Stomach (tissue), 9 donors: ENCODE results near the gene RNASE7. TPM values are rescaled to one million over a fixed set of nuclear protein-coding genes. Genes with fewer than 3 reads are reported as not detected.
A peak's percentile ranks its signal among the peaks of the same experiment; 100 is the strongest.

ENCODE experiments used
- DNase-seq, 2 donors: peaks; one replicate each; pipeline versions ENCODE4 v3.0.0 to v3.0.0-alpha.2; 2013 to 2019
- H3K27ac ChIP-seq, 5 donors: fragments of 200-600 bp in 4 of 5; sonication (generic) in 4 of 5; one replicate each; pipeline ENCODE4 v1.5.1; 2013 to 2019; ENCODE audit warnings: mild to moderate bottlenecking in 1 of 5, moderate library complexity in 1 of 5
- H3K27me3 ChIP-seq, 3 donors: fragments of 200-600 bp; sonication (generic); one replicate each; pipeline ENCODE4 v1.5.1; 2017 to 2019; ENCODE audit warnings: mixed run types in 1 of 3
- H3K36me3 ChIP-seq, 4 donors: fragments of 200-600 bp; sonication (generic); 1 replicate in 3 of 4; 2 replicates in 1 of 4; pipeline ENCODE4 v1.5.1; 2016 to 2019
- H3K4me1 ChIP-seq, 4 donors: fragments of 200-600 bp; sonication (generic); one replicate each; pipeline ENCODE4 v1.5.1; 2016 to 2019
- H3K4me3 ChIP-seq, 4 donors: fragments of 200-600 bp; sonication (generic) in 3 of 4; one replicate each; pipeline ENCODE4 v1.5.1; 2016 to 2019; ENCODE audit warnings: mild to moderate bottlenecking in 1 of 4
- H3K9me3 ChIP-seq, 4 donors: fragments of 200-600 bp; sonication (generic); one replicate each; pipeline ENCODE4 v1.5.1; 2016 to 2019
- EP300 ChIP-seq: sonication (generic); formaldehyde crosslinking; IDR thresholded peaks from one replicate; pipeline ENCODE4 v1.6.1; 2017; ENCODE audit warnings: antibody characterized with exemption
- POLR2A ChIP-seq, 4 donors: fragments of 450-650 bp; IDR thresholded peaks; one replicate each; pipeline ENCODE4 v1.6.1; 2016; ENCODE audit warnings: antibody characterized with exemption in 4 of 4, control low read depth in 2 of 4, mild to moderate bottlenecking in 1 of 4, moderate library complexity in 1 of 4
- POLR2AphosphoS5 ChIP-seq, 3 donors: sonication (generic); formaldehyde crosslinking; IDR thresholded peaks; one replicate each; pipeline ENCODE4 v1.6.1; 2016; ENCODE audit warnings: antibody characterized with exemption in 3 of 3
- WGBS, 5 donors: extraction: QIAGEN DNeasy Blood & Tissue Kit in 3 of 5; methylation state at CpG; one replicate each; pipeline versions ENCODE4 v1.1.5 to v1.1.7; 2013 to 2018; 5-methylcytosine and 5-hydroxymethylcytosine counted together
- intact Hi-C: fragments of 100-400 bp; cut with DNase I; formaldehyde crosslinking; loops from one replicate; pipeline ENCODE4 v1.15.1; 2023; ENCODE audit warnings: low total_unique reads
- polyA plus RNA-seq, 3 donors: library from polyadenylated mRNA; stranded (reverse); fragments of 200-250 nt; gene quantifications; one replicate each; pipeline ENCODE4 v1.2.3, GENCODE V29; 2013
- total RNA-seq, 5 donors: library from RNA; depleted of rRNA; stranded (reverse); fragments of >200 nt; gene quantifications; one replicate each; pipeline versions ENCODE4 v1.1.0 to v1.2.3, GENCODE V29; 2014 to 2016
- TF ChIP-seq, protein P1 (sequence below), 7 experiments: fragments of 450-650 bp in 4 of 7; fragments of 200-600 bp in 3 of 7; sonication (generic) in 3 of 7; IDR thresholded peaks; one replicate each; pipeline ENCODE4 v1.5.1; 2016 to 2019; ENCODE audit warnings: antibody characterized with exemption in 7 of 7, control low read depth in 2 of 7, mild to moderate bottlenecking in 1 of 7
- donor health status: healthy with polysubstance abuse.
- donor health status: Bipolar disorder and iron deficiency.
- donor health status: healthy.

Gene RNASE7
- total and polyA plus RNA-seq, 8 donors = 0.58 to 2.6 TPM; not detected in 6

DNA sequence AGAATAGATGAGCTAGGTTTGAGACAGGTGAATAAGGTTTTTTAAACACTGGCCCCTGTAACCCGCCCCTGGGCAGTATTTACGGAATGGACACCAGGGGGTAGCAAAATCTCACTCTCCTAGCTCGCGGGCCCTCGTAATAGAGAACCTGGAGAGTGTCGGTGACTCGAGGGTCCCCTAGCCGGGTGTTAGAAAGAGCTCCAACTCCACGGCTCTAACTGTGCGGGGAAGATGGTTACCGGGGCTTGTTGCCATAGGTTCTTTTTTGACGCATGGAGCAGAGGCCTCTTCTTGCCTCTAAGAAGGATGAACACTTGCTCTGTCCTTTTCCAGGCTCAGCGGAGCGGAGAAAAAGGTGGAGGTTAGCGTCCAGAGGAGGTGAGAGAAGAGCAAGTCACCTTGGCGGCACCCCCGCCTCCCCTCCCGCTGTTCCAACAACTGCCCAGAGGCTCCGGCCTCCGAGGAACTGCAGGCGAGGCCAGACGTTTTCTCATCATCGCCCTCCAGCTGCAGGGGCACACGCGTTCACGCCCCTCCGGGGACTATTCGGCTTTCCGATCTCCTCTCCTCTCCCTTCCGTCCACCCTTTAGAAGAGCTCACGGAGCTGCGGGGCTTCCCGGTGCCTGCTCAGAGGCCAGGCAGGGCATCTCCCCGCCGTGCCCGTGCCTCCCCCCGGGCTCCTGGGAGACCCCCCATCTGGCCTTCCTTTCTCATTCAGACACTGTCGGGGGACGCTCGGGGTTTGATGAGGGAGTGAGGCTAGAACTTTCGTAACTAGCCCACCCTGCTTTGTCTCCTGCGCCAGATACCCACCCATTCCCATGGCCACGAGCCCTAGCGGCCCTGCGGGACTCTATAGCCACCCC is 26.6 kb downstream of the RNASE7 start:
- Histone ChIP-seq H3K4me3 (peak overlapping the region; percentile 77 to 90 (median 80)), H3K27ac (peak overlapping the region in 4 of 5 donors; percentile 86 to 94 (median 92)), H3K36me3 (peaks cover 0 to 12% (median 5%) of the 10 kb centered on the region in 4 donors), H3K4me1 (peaks cover 37 to 49% (median 47%) of the 10 kb centered on the region in 4 donors), H3K27me3 (peaks cover 0 to 19% (median 6%) of the 10 kb centered on the region in 3 donors), H3K9me3 (no peaks in the 10 kb centered on the region)
- intact Hi-C loops = loop anchor here (5.0 kb wide), 1 partner anchor 39 kb away; no protein-coding TSS in a partner anchor
- peak; percentile 63 to 89 for DNase-seq
- TF ChIP-seq POLR2A (IDR thresholded peaks at IDR 0.05) = no peak
- TF ChIP-seq POLR2AphosphoS5 (IDR thresholded peaks at IDR 0.05) = no peak
- TF ChIP-seq, protein P1, sequence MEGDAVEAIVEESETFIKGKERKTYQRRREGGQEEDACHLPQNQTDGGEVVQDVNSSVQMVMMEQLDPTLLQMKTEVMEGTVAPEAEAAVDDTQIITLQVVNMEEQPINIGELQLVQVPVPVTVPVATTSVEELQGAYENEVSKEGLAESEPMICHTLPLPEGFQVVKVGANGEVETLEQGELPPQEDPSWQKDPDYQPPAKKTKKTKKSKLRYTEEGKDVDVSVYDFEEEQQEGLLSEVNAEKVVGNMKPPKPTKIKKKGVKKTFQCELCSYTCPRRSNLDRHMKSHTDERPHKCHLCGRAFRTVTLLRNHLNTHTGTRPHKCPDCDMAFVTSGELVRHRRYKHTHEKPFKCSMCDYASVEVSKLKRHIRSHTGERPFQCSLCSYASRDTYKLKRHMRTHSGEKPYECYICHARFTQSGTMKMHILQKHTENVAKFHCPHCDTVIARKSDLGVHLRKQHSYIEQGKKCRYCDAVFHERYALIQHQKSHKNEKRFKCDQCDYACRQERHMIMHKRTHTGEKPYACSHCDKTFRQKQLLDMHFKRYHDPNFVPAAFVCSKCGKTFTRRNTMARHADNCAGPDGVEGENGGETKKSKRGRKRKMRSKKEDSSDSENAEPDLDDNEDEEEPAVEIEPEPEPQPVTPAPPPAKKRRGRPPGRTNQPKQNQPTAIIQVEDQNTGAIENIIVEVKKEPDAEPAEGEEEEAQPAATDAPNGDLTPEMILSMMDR (IDR thresholded peaks at IDR 0.05) = peak in 5 of 7 experiments; percentile 53 to 73 (median 57)
- no peak for TF ChIP-seq EP300
- WGBS, 5 donors = 1 to 4% (median 2%) methylated on average over 44 to 45 of the region's 45 CpGs

DNA sequence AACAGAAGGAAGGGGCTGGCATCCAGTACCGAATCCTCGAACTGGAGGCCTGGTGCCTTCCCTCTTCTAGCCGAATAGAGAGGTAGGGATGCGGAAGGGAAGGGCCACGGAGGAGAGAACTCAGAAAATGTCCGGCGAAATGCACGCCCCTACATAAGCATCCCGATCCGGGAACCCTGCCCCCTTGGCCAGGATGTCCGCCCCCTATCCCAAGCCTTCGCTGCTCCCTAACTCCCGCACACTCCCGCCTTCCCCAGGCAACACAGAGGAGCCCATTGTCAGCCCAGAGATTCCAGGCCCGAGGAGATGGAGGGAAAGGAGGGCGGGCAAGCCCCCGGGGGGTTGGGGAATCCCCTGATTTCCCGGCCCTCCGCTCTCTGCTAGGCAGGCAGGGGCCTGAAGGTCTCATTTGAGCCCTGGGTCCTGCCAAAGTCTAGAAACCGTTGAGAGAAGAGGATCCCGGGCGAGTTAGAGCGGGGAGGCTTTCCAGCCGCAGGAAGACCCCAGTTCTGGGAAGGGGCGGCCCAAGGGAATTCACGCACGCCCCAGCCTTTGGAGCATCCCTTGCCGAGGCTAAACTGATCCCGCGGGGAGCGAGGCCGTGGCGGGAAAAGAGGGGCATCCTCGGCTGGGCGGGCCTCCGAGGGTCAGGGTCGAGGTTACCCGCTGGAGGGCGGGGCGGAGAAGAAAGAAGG is 27.4 kb downstream of the RNASE7 start:
- intact Hi-C loops = loop anchor here (5.0 kb wide), 1 partner anchor 38 kb away; no protein-coding TSS in a partner anchor
- Histone ChIP-seq H3K27ac (peak overlapping the region; percentile 86 to 94 (median 91)), H3K27me3 (peaks cover 0 to 19% (median 6%) of the 10 kb centered on the region in 3 donors), H3K4me1 (peaks cover 37 to 53% (median 47%) of the 10 kb centered on the region in 4 donors), H3K4me3 (peak overlapping the region; percentile 77 to 90 (median 80)), H3K9me3 (no peaks in the 10 kb centered on the region), H3K36me3 (peaks cover 0 to 20% (median 12%) of the 10 kb centered on the region in 4 donors)
- peak in 1 of 2 donors; percentile 87 for DNase-seq
- TF ChIP-seq EP300 = no peak
- TF ChIP-seq POLR2A (IDR thresholded peaks at IDR 0.05) = no peak
- TF ChIP-seq POLR2AphosphoS5 (IDR thresholded peaks at IDR 0.05) = no peak
- TF ChIP-seq, protein P1 (IDR thresholded peaks at IDR 0.05) = no peak
- WGBS, 5 donors = 1% methylated on average over 28 to 40 of the region's 40 CpGs

GRCh38 chr14:21070083-21070609 is 28.0 kb downstream of the RNASE7 start, which contains the start of gene ARHGEF40:
Gene ARHGEF40, plus strand, starts transcription at chr14:21070304. Its CDS starts 93 bp downstream, at chr14:21070397.
- H3K27ac ChIP-seq = peak within 1 kb of the TSS; percentile 86 to 94 (median 91)
- intact Hi-C loops = no loop called here
- peaks cover 0 to 19% (median 6%) of the 10 kb centered on the region in 3 donors for H3K27me3 ChIP-seq
- H3K36me3 ChIP-seq = peaks cover 4 to 26% (median 18%) of the 10 kb centered on the region in 4 donors
- H3K4me3 ChIP-seq = peak within 1 kb of the TSS; percentile 77 to 90 (median 80)
- H3K9me3 ChIP-seq = no peaks in the 10 kb centered on the region
- WGBS, 5 donors = 0 to 1% (median 0%) methylated on average over 20 to 63 of the region's 63 CpGs
- H3K4me1 ChIP-seq = peaks cover 37 to 53% (median 47%) of the 10 kb centered on the region in 4 donors
- peak; percentile 74 to 86 for DNase-seq
- TF ChIP-seq EP300 = no peak
- TF ChIP-seq POLR2AphosphoS5 (IDR thresholded peaks at IDR 0.05) = peak in 1 of 3 donors; percentile 24

DNA sequence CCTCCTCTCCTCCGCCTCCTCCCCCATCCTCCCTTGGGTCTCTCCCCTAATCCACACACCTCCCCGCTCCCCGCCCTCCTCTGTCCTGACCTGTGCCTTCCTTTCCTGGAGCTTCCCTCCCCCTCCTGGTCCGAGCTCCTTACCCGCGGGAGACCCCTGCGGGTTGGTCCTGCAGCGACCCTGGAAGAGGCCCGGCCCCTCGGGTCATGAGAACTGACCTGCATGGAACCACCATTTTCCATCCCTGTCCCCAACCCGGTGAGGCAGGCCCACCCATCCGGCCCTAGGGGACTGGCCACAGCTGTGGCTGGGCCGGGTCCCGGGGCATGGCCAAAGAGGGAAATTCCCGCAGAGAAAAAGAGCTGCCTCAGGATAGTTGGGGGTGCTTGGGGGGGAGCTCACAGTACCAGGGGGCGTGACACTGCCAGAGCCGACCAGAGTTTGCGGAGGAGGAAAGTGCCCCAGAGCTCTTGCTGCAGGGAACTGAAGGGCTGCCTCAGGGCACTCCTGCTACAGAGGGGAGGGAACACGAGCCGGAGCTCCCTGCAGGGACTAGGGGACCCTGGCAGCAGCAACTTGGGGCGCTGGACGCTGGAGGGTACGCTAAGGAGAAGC is 28.6 kb downstream of the RNASE7 start:
- no peak for TF ChIP-seq POLR2AphosphoS5 (IDR thresholded peaks at IDR 0.05)
- TF ChIP-seq, protein P1 (IDR thresholded peaks at IDR 0.05) = no peak
- no peak for TF ChIP-seq EP300
- TF ChIP-seq POLR2A (IDR thresholded peaks at IDR 0.05) = no peak
- intact Hi-C loops = no loop called here
- Histone ChIP-seq H3K27me3 (peaks cover 0 to 19% (median 6%) of the 10 kb centered on the region in 3 donors), H3K4me3 (peak overlapping the region; percentile 77 to 90 (median 80)), H3K4me1 (peaks cover 37 to 53% (median 47%) of the 10 kb centered on the region in 4 donors), H3K27ac (peak overlapping the region; percentile 86 to 94 (median 91)), H3K9me3 (no peaks in the 10 kb centered on the region), H3K36me3 (peaks cover 10 to 32% (median 24%) of the 10 kb centered on the region in 4 donors)
- peak in 1 of 2 donors; percentile 78 for DNase-seq
- 0 to 1% (median 0%) methylated on average over 17 to 23 of the region's 23 CpGs for WGBS, 5 donors
